ENCODE results near the gene ZDHHC8. TPM values are rescaled to one million over a fixed set of nuclear protein-coding genes. Genes with fewer than 3 reads are reported as not detected.

The ZDHHC8 gene
- total RNA-seq, 2 experiments from 2014 or later: 26.4 to 31.3 TPM

Small RNA genes within 50 kb of the gene (microRNA-seq; reads per million reads assigned to microRNA genes)
- gene MIR6816 (ENCODE audit: borderline microRNAs expressed, borderline replicate concordance): not detected

Other genes with a start within 250 kb of the ZDHHC8 start
- 10 to 100 TPM; 53.7 to 56.8 TPM for gene COMT, start 190.0 kb upstream of the ZDHHC8 start, total RNA-seq
- gene TXNRD2, start 190.0 kb upstream of the ZDHHC8 start, total RNA-seq: 10 to 100 TPM; 22.9 to 23.6 TPM
- 1 to 10 TPM; 2.0 to 2.6 TPM for gene ARVCF, start 115.0 kb upstream of the ZDHHC8 start, total RNA-seq
- gene TANGO2, start 110.7 kb upstream of the ZDHHC8 start, total RNA-seq: 10 to 100 TPM; 16.0 to 19.0 TPM
- 10 to 100 TPM; 29.8 to 36.5 TPM for gene DGCR8, start 51.6 kb upstream of the ZDHHC8 start, total RNA-seq
- 100 to 1,000 TPM; 445 to 455 TPM for gene RANBP1, start 15.7 kb upstream of the ZDHHC8 start, total RNA-seq
- gene TRMT2A, start 14.6 kb upstream of the ZDHHC8 start, total RNA-seq: 10 to 100 TPM; 51.8 to 57.9 TPM
- gene CCDC188, start 19.3 kb downstream of the ZDHHC8 start, total RNA-seq: not detected
- gene RTN4R, start 136.5 kb downstream of the ZDHHC8 start, total RNA-seq: 1 to 10 TPM; 2.1 to 2.5 TPM
- 10 to 100 TPM; 21.5 TPM for gene DGCR6L, start 188.3 kb downstream of the ZDHHC8 start, total RNA-seq